HepG2 (cell line): ENCODE data around the gene SMIM28. TPM values are rescaled to one million over a fixed set of nuclear protein-coding genes. Genes with fewer than 3 reads are reported as not detected.

ENCODE experiments used
- AGO2 ChIP-seq: fragments of 200-400 bp; formaldehyde crosslinking; optimal IDR thresholded peaks from 2 replicates; pipeline ENCODE3; 2017; ENCODE audit warnings: mild to moderate bottlenecking, low read depth, low read length, moderate library complexity
- BORCS8-MEF2B ChIP-seq: sonication (generic); formaldehyde crosslinking; IDR thresholded peaks from 2 replicates; pipeline ENCODE4 v1.8.0; 2022; ENCODE audit warnings: mild to moderate bottlenecking, missing genetic modification reagents
- CREB3 ChIP-seq: sonication (generic); formaldehyde crosslinking; IDR thresholded peaks from 2 replicates; pipeline ENCODE4 v1.5.0; 2020; ENCODE audit warnings: missing genetic modification reagents
- RBM22 ChIP-seq: fragments of 200-400 bp; formaldehyde crosslinking; optimal IDR thresholded peaks from 2 replicates; pipeline ENCODE3; 2017; ENCODE audit warnings: mild to moderate bottlenecking, low read length, moderate library complexity
- RBM39 ChIP-seq: fragments of 200-400 bp; formaldehyde crosslinking; IDR thresholded peaks from one replicate; pipeline ENCODE4 v1.6.1; 2018; ENCODE audit warnings: antibody characterized with exemption, mild to moderate bottlenecking, low read depth, low read length; ENCODE audit not compliant: poor library complexity, severe bottlenecking
- THRA ChIP-seq: sonication (generic); formaldehyde crosslinking; IDR thresholded peaks from 2 replicates; pipeline ENCODE4 v1.4.0; 2020; ENCODE audit warnings: missing genetic modification reagents, borderline replicate concordance
- ZBTB38 ChIP-seq: sonication (generic); formaldehyde crosslinking; IDR thresholded peaks from 2 replicates; pipeline ENCODE4 v1.5.1; 2020; ENCODE audit warnings: mild to moderate bottlenecking, missing genetic modification reagents
- ZNF30 ChIP-seq: sonication (generic); formaldehyde crosslinking; IDR thresholded peaks from 2 replicates; pipeline ENCODE4 v1.5.0; 2020; ENCODE audit warnings: mild to moderate bottlenecking, missing genetic modification reagents
- ZNF687 ChIP-seq: sonication (generic); formaldehyde crosslinking; IDR thresholded peaks from 2 replicates; pipeline ENCODE4 v1.5.1; 2020; ENCODE audit warnings: mild to moderate bottlenecking, missing genetic modification reagents, moderate library complexity
- ZNF83 ChIP-seq: sonication (generic); formaldehyde crosslinking; IDR thresholded peaks from 2 replicates; pipeline ENCODE4 v1.4.0; 2020; ENCODE audit warnings: missing genetic modification reagents, mild to moderate bottlenecking, borderline replicate concordance
- polyA plus RNA-seq, 8 experiments: library from polyadenylated mRNA; depleted of rRNA in 3 of 8; stranded (reverse) in 7 of 8; unstranded in 1 of 8; fragments of >200 nt; fragmentation: Illumina TruSeq in 4 of 8; extraction: Trizol in 4 of 8; gene quantifications; 2 replicates each; pipeline versions ENCODE4 v1.2.1 to v1.2.3, GENCODE V29; 2011 to 2016; ENCODE audit warnings: low read depth in 4 of 8, missing spikeins in 1 of 8, mixed read lengths in 1 of 8; ENCODE audit not compliant: insufficient read depth in 1 of 8
- total RNA-seq, 5 experiments: library from RNA; depleted of rRNA; stranded (reverse); fragments of >200 nt; fragmentation: Illumina TruSeq; extraction: Trizol; gene quantifications; 2 replicates each; pipeline ENCODE4 v1.2.3, GENCODE V29; 2016; ENCODE audit warnings: low read depth in 1 of 5
- TF ChIP-seq, protein P1 (sequence below): sonication (generic); formaldehyde crosslinking; IDR thresholded peaks from 2 replicates; pipeline ENCODE4 v1.5.0; 2020; ENCODE audit warnings: mild to moderate bottlenecking, missing genetic modification reagents, borderline replicate concordance
- TF ChIP-seq, protein P2 (sequence below): sonication (generic); formaldehyde crosslinking; IDR thresholded peaks from 2 replicates; pipeline ENCODE4 v1.9.0; 2022; ENCODE audit warnings: missing genetic modification reagents, mild to moderate bottlenecking, borderline replicate concordance

SMIM28 gene
- total and polyA plus RNA-seq, 2 of the 13 experiments (the other 11 are each of a cell fraction or from before 2014, with no cell fraction given): not detected

- no peak for TF ChIP-seq THRA (CRISPR knock-in tag)
- TF ChIP-seq, protein P1, sequence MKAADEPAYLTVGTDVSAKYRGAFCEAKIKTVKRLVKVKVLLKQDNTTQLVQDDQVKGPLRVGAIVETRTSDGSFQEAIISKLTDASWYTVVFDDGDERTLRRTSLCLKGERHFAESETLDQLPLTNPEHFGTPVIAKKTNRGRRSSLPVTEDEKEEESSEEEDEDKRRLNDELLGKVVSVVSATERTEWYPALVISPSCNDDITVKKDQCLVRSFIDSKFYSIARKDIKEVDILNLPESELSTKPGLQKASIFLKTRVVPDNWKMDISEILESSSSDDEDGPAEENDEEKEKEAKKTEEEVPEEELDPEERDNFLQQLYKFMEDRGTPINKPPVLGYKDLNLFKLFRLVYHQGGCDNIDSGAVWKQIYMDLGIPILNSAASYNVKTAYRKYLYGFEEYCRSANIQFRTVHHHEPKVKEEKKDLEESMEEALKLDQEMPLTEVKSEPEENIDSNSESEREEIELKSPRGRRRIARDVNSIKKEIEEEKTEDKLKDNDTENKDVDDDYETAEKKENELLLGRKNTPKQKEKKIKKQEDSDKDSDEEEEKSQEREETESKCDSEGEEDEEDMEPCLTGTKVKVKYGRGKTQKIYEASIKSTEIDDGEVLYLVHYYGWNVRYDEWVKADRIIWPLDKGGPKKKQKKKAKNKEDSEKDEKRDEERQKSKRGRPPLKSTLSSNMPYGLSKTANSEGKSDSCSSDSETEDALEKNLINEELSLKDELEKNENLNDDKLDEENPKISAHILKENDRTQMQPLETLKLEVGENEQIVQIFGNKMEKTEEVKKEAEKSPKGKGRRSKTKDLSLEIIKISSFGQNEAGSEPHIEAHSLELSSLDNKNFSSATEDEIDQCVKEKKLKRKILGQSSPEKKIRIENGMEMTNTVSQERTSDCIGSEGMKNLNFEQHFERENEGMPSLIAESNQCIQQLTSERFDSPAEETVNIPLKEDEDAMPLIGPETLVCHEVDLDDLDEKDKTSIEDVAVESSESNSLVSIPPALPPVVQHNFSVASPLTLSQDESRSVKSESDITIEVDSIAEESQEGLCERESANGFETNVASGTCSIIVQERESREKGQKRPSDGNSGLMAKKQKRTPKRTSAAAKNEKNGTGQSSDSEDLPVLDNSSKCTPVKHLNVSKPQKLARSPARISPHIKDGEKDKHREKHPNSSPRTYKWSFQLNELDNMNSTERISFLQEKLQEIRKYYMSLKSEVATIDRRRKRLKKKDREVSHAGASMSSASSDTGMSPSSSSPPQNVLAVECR (CRISPR knock-in tag): peak; percentile 37; the same call in 1 of the 2 replicates
- TF ChIP-seq BORCS8-MEF2B (CRISPR knock-in tag): 0 out of 2 replicates have a peak, but pooled peaks have one; percentile 32
- no peak for TF ChIP-seq CREB3 (CRISPR knock-in tag)
- TF ChIP-seq ZNF83 (CRISPR knock-in tag): no peak
- TF ChIP-seq ZBTB38 (CRISPR knock-in tag): peak; percentile 51; the same call in 1 of the 2 replicates
- TF ChIP-seq RBM39: peak; percentile 79
- TF ChIP-seq, protein P2, sequence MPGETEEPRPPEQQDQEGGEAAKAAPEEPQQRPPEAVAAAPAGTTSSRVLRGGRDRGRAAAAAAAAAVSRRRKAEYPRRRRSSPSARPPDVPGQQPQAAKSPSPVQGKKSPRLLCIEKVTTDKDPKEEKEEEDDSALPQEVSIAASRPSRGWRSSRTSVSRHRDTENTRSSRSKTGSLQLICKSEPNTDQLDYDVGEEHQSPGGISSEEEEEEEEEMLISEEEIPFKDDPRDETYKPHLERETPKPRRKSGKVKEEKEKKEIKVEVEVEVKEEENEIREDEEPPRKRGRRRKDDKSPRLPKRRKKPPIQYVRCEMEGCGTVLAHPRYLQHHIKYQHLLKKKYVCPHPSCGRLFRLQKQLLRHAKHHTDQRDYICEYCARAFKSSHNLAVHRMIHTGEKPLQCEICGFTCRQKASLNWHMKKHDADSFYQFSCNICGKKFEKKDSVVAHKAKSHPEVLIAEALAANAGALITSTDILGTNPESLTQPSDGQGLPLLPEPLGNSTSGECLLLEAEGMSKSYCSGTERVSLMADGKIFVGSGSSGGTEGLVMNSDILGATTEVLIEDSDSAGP: 0 out of 2 replicates have a peak, but pooled peaks have one; percentile 13
- peak; percentile 63; the same call in 1 of the 2 replicates for TF ChIP-seq ZNF30 (CRISPR knock-in tag)
- peak; percentile 93 for TF ChIP-seq AGO2
- TF ChIP-seq RBM22: peak; percentile 66
- TF ChIP-seq ZNF687 (CRISPR knock-in tag): peak; percentile 46
Measured at GRCh38 chr6:138424004-138424904, 46.5 kb downstream of the SMIM28 start (continued).
